ENCODE data around the gene SYDE1. TPM values are rescaled to one million over a fixed set of nuclear protein-coding genes. Genes with fewer than 3 reads are reported as not detected.
A peak's percentile ranks its signal among the peaks of the same experiment; 100 is the strongest.
"Not testable (repeated sequence)": the region's sequence is repeated elsewhere in the genome, so short reads cannot be mapped to it uniquely, and the experiment has no call there.

Gene SYDE1
- polyA plus RNA-seq, 6 donors from 2014 or later: 0.09 to 0.16 (median 0.15) TPM; not detected in 3

GRCh38 chr19:15096223-15096622 lies 11.0 kb upstream of the SYDE1 start:
- H3K27ac Mint-ChIP-seq: no peak overlapping the region
- H3K36me3 Mint-ChIP-seq: no peaks in the 10 kb centered on the region
- ATAC-seq (ENCODE audit: low read depth in 2 of 2) (no peak), DNase-seq (no peak)
- H3K4me1 Mint-ChIP-seq: peaks cover 0 to 5% (median 0%) of the 10 kb centered on the region in 3 donors
- H3K27me3 Mint-ChIP-seq: peaks cover 0 to 25% (median 13%) of the 10 kb centered on the region in 3 donors
- no peak overlapping the region for H3K4me3 Mint-ChIP-seq
- no peaks in the 10 kb centered on the region for H3K9me3 Mint-ChIP-seq

GRCh38 chr19:15097980-15098379 lies 9.2 kb upstream of the SYDE1 start:
- peaks cover 6 to 30% (median 20%) of the 10 kb centered on the region in 3 donors for H3K27me3 Mint-ChIP-seq
- not testable (repeated sequence) for H3K27ac Mint-ChIP-seq; DNase-seq; H3K9me3 Mint-ChIP-seq; ATAC-seq (ENCODE audit: low read depth in 2 of 2); H3K4me3 Mint-ChIP-seq; H3K4me1 Mint-ChIP-seq; H3K36me3 Mint-ChIP-seq

GRCh38 chr19:15098460-15098859 lies 8.7 kb upstream of the SYDE1 start:
- Mint-ChIP-seq H3K9me3 (peaks cover 2 to 14% (median 11%) of the 10 kb centered on the region in 7 donors), H3K36me3 (peaks cover 0 to 5% of the 10 kb centered on the region in 2 donors), H3K4me3 (no peak overlapping the region), H3K27me3 (peaks cover 6 to 34% (median 23%) of the 10 kb centered on the region in 3 donors), H3K27ac (no peak overlapping the region), H3K4me1 (no peaks in the 10 kb centered on the region)
- ATAC-seq (ENCODE audit: low read depth in 2 of 2): no peak
- no peak for DNase-seq

GRCh38 chr19:15099017-15099582 lies 8.1 kb upstream of the SYDE1 start:
- Mint-ChIP-seq H3K27me3 (peaks cover 7 to 41% (median 28%) of the 10 kb centered on the region in 3 donors), H3K36me3 (peaks cover 2 to 11% of the 10 kb centered on the region in 2 donors), H3K4me3 (peak overlapping the region in 1 of 8 donors; percentile 60), H3K27ac (no peak overlapping the region), H3K9me3 (peaks cover 5 to 20% (median 15%) of the 10 kb centered on the region in 7 donors), H3K4me1 (no peaks in the 10 kb centered on the region)
- ATAC-seq (ENCODE audit: low read depth in 2 of 2): no peak
- no peak for DNase-seq

GRCh38 chr19:15101479-15102082 lies 5.6 kb upstream of the SYDE1 start:
- Mint-ChIP-seq H3K36me3 (peaks cover 7 to 32% of the 10 kb centered on the region in 2 donors), H3K27ac (no peak overlapping the region), H3K4me1 (peaks cover 1 to 2% (median 2%) of the 10 kb centered on the region in 3 donors), H3K9me3 (peaks cover 10 to 34% (median 26%) of the 10 kb centered on the region in 7 donors), H3K4me3 (no peak overlapping the region), H3K27me3 (peaks cover 21 to 57% (median 49%) of the 10 kb centered on the region in 3 donors)
- DNase-seq: no peak
- peak in 1 of 2 donors; percentile 28 for ATAC-seq (ENCODE audit: low read depth in 2 of 2)

- Mint-ChIP-seq H3K4me1 (peaks cover 13 to 16% (median 14%) of the 10 kb centered on the region in 3 donors), H3K4me3 (no peak overlapping the region), H3K27ac (no peak overlapping the region), H3K27me3 (peaks cover 28 to 66% (median 58%) of the 10 kb centered on the region in 3 donors), H3K9me3 (peaks cover 10 to 37% (median 26%) of the 10 kb centered on the region in 7 donors), H3K36me3 (peaks cover 7 to 36% of the 10 kb centered on the region in 2 donors)
- no peak for ATAC-seq (ENCODE audit: low read depth in 2 of 2)
- no peak for DNase-seq
These were observed 3.2 kb upstream of the SYDE1 start for GRCh38 chr19:15104003-15104402.

GRCh38 chr19:15104411-15104810 lies 2.8 kb upstream of the SYDE1 start:
- Mint-ChIP-seq H3K4me3 (no peak overlapping the region), H3K36me3 (peaks cover 7 to 36% of the 10 kb centered on the region in 2 donors), H3K9me3 (peaks cover 10 to 37% (median 26%) of the 10 kb centered on the region in 7 donors), H3K4me1 (peaks cover 13 to 16% (median 14%) of the 10 kb centered on the region in 3 donors), H3K27ac (no peak overlapping the region), H3K27me3 (peaks cover 28 to 66% (median 62%) of the 10 kb centered on the region in 3 donors)
- ATAC-seq (ENCODE audit: low read depth in 2 of 2): no peak
- DNase-seq: no peak

GRCh38 chr19:15105044-15105443 lies 2.2 kb upstream of the SYDE1 start:
- peaks cover 10 to 37% (median 26%) of the 10 kb centered on the region in 7 donors for H3K9me3 Mint-ChIP-seq
- ATAC-seq (ENCODE audit: low read depth in 2 of 2) (no peak), DNase-seq (no peak)
- H3K27ac Mint-ChIP-seq: no peak overlapping the region
- H3K36me3 Mint-ChIP-seq: peaks cover 7 to 36% of the 10 kb centered on the region in 2 donors
- H3K27me3 Mint-ChIP-seq: peaks cover 28 to 67% (median 64%) of the 10 kb centered on the region in 3 donors
- H3K4me1 Mint-ChIP-seq: peaks cover 13 to 16% (median 14%) of the 10 kb centered on the region in 3 donors
- no peak overlapping the region for H3K4me3 Mint-ChIP-seq

- no peak for DNase-seq
- H3K9me3 Mint-ChIP-seq: peaks cover 10 to 25% (median 17%) of the 10 kb centered on the region in 7 donors
- H3K4me1 Mint-ChIP-seq: peaks cover 13 to 16% (median 14%) of the 10 kb centered on the region in 3 donors
- peaks cover 22 to 59% (median 57%) of the 10 kb centered on the region in 3 donors for H3K27me3 Mint-ChIP-seq
- H3K36me3 Mint-ChIP-seq: peaks cover 7 to 33% of the 10 kb centered on the region in 2 donors
- H3K27ac Mint-ChIP-seq: no peak overlapping the region
- ATAC-seq (ENCODE audit: low read depth in 2 of 2): no peak
- peak overlapping the region in 3 of 8 donors; percentile 32 to 76 (median 57) for H3K4me3 Mint-ChIP-seq
These were observed 1.1 kb downstream of the SYDE1 start for GRCh38 chr19:15108145-15108844.

GRCh38 chr19:15108845-15109767 lies 1.9 kb downstream of the SYDE1 start:
- DNase-seq (no peak), ATAC-seq (ENCODE audit: low read depth in 2 of 2) (no peak)
- H3K36me3 Mint-ChIP-seq: peaks cover 5 to 25% of the 10 kb centered on the region in 2 donors
- no peak overlapping the region for H3K4me3 Mint-ChIP-seq
- H3K27me3 Mint-ChIP-seq: peaks cover 22 to 51% (median 49%) of the 10 kb centered on the region in 3 donors
- no peak overlapping the region for H3K27ac Mint-ChIP-seq
- peaks cover 5 to 17% (median 10%) of the 10 kb centered on the region in 7 donors for H3K9me3 Mint-ChIP-seq
- peaks cover 13 to 16% (median 14%) of the 10 kb centered on the region in 3 donors for H3K4me1 Mint-ChIP-seq

GRCh38 chr19:15109768-15110417 lies 2.7 kb downstream of the SYDE1 start:
- H3K4me1 Mint-ChIP-seq: peaks cover 13 to 16% (median 14%) of the 10 kb centered on the region in 3 donors
- H3K27ac Mint-ChIP-seq: no peak overlapping the region
- H3K9me3 Mint-ChIP-seq: peaks cover 0 to 9% (median 3%) of the 10 kb centered on the region in 7 donors
- H3K27me3 Mint-ChIP-seq: peaks cover 16 to 43% (median 41%) of the 10 kb centered on the region in 3 donors
- no peak overlapping the region for H3K4me3 Mint-ChIP-seq
- H3K36me3 Mint-ChIP-seq: peaks cover 0 to 17% of the 10 kb centered on the region in 2 donors
- ATAC-seq (ENCODE audit: low read depth in 2 of 2) (no peak), DNase-seq (no peak)

- Mint-ChIP-seq H3K9me3 (peaks cover 0 to 4% (median 0%) of the 10 kb centered on the region in 7 donors), H3K4me3 (no peak overlapping the region), H3K27ac (peak overlapping the region in 1 of 6 donors; percentile 27), H3K27me3 (peaks cover 16 to 38% (median 36%) of the 10 kb centered on the region in 3 donors), H3K4me1 (peaks cover 13 to 16% (median 14%) of the 10 kb centered on the region in 3 donors), H3K36me3 (peaks cover 0 to 14% of the 10 kb centered on the region in 2 donors)
- no peak for ATAC-seq (ENCODE audit: low read depth in 2 of 2)
- no peak for DNase-seq
These were observed 3.2 kb downstream of the SYDE1 start for GRCh38 chr19:15110418-15110815.
